ENCODE results near the gene COG3.
A peak's percentile ranks its signal among the peaks of the same experiment; 100 is the strongest.
"Not testable (repeated sequence)": the region's sequence is repeated elsewhere in the genome, so short reads cannot be mapped to it uniquely, and the experiment has no call there.

The COG3 gene

DNA sequence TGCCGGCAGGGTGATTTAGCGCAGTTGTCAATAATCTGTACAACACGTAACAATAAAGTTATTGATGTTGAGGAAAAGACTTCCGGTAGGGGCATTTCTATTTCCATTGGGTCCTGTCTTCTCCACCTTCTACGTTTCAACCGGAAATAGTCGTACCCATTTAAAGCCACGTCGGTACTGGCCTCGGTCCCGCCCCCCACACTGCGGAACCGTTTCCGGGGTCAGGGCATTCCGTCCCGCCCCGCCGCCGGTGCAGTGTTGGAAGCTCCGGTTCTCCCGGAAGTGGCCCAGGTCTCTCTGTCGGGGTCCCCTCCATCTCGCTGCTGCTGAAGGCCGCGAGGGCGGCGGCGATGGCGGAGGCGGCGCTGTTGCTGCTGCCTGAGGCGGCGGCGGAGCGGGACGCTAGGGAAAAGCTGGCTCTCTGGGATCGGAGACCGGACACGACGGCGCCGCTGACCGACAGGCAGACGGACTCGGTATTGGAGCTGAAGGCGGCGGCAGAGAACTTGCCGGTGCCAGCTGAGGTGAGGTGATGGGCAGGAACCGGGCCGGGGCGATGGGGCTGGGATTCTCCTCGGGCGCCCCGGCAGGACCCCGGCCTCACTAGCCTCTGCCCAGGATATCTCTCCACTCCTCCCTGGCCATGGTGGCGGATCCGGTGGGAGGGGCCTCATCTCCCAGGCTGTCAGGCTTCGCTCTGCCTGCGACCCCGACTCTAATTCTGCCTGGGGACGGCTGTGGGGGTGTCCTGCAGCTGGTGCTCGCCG, at the start of gene COG3:
Gene COG3, plus strand, starts transcription at position 253 of the 767 bp plus-strand sequence. Its CDS starts 98 bp downstream, at position 351.
- DNase-seq = peak; percentile 67

DNA sequence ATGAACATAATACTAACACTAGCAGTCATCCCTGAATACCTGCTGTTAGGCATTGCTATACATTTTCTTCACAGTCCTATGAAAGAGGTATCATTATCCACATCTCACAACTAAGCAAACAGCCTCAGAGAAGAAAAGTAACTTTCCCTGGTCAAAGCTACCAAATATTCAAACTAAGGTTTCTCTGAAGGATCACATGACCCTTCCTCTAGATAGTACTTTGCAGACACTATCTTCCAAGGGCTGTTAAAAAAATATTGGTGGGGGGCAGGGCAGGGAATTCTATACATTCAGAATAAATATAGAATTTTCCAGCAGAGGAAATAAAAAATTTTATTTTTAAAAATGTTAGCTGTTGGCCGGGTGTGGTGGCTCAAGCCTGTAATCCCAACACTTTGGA, 49.6 kb upstream of the COG3 start:
- no peak for DNase-seq

GRCh38 chr13:45416516-45417128, 48.1 kb upstream of the COG3 start:
- DNase-seq = no peak

GRCh38 chr13:45417790-45418534, 46.8 kb upstream of the COG3 start, which contains the start of gene SLC25A30:
TSS of gene SLC25A30 (minus strand) at chr13:45418373. CDS start at chr13:45411425, 6,948 bp downstream.
- peak; percentile 5 for DNase-seq

DNA sequence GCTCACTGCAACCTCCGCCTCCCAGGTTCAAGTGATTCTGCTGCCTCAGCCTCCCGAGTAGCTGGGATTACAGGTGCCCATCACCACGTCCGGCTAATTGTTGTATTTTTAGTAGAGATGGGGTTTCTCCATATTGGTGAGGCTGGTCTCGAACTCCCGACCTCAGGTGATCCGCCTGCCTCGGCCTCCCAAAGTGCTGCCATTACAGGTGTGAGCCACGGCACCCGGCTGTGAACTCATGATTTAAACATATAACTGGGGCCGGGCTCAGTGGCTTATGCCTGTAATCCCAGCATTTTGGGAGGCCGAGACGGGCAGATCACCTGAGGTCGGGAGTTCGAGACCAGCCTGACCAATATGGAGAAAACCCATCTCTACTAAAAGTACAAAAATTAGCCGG, 45.4 kb upstream of the COG3 start:
- DNase-seq = not testable (repeated sequence)

DNA sequence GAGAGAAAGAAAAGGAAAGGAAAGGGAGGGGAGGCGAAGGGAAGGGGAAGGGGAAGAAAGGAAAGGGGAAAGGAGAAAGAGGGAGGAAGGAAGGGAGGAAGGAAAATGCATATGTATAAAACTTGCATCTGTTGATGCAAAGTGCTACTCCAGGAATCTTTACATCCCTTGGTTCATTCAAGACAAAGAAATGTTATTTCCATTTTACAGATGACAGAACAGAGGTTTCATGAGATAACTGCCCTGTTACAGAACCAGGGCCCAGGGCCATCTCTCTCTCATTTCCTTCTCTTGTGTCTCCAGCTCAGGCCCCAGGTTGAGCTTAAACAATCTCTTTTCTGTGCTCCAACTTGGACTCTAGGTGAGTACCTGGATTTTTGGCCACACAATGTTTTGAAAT, 44.8 kb upstream of the COG3 start:
- no peak for DNase-seq

DNA sequence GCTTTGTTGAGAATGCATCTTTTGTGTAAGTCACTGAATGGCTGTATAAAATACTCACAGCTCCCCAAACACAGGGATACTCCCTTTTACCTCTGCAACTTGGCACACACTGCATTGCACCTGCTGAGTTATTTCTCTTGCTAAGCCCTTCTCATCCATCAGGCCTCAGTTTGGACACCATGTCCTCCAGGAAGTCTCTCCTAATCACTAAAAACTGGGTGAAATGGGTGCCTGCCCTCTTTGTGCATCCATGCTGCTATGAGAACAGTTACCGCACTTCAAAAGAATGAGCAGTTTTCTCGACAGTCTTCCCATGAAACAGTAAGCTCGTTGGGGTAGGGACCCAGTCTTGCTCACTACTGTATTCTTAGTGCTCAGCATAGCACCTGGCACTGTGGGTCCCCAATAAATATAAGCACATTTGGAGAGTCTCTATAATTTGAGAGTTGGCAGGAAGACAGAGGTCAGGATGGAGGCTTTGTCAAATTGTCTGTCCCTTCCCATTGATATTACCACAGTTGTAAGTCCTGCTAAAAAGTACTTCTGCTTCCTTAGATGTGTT, 41.9 kb upstream of the COG3 start:
- DNase-seq = no peak

DNA sequence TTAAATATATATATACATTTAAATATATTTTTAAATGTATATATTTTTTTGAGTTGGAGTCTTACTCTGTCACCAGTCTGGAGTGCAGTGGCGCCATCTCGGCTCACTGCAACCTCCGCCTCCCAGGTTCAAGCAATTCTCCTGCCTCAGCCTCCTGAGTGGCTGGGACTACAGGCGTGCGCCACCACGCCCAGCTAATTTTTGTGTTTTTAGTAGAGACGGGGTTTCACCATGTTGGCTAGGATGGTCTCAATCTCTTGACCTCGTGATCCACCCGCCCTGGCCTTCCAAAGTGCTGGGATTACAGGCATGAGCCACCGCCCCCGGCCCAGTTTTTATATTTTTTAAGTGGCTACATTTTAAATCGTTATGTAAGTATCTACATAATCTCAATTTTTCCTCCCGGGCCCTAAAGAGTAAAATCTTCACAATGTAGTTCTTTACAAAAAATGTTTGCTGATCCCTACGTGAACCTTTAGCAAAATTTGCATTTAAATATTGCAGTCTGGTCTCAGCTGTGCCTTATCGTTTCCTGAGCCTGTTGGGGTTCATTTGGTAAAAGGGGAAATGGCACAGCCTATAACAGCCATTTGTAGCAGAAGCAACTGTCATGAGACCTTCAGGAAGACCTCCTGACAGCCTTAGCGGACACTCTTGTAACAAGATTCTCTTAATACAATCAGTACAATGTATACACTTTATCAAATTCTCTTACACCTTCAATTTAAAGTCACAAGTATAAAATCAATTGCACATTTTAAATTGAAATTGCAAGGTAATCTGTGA, 38.5 kb upstream of the COG3 start:
- not testable (repeated sequence) for DNase-seq

- no peak for DNase-seq
Observed at GRCh38 chr13:45432737-45433380, 31.9 kb upstream of the COG3 start.

DNA sequence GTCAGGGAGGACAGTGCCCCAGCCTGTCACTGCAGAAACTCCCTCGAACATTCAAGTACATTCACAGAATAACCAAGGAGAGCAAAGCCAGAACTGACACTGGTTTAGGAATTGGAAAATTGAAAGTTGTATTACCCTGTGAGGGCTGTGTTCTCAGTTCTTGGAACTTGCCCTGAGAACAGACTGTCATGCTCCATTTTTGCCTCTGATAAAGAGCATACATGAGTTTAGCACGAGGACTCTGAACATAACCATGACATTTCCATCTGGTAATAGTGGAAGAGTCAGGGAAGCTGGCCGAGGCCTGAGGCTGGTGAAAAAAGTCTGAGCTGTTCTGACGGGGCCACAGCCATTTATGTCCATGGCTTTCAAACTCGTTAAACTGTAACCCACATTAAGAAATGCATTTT, 31.4 kb upstream of the COG3 start:
- DNase-seq = no peak

DNA sequence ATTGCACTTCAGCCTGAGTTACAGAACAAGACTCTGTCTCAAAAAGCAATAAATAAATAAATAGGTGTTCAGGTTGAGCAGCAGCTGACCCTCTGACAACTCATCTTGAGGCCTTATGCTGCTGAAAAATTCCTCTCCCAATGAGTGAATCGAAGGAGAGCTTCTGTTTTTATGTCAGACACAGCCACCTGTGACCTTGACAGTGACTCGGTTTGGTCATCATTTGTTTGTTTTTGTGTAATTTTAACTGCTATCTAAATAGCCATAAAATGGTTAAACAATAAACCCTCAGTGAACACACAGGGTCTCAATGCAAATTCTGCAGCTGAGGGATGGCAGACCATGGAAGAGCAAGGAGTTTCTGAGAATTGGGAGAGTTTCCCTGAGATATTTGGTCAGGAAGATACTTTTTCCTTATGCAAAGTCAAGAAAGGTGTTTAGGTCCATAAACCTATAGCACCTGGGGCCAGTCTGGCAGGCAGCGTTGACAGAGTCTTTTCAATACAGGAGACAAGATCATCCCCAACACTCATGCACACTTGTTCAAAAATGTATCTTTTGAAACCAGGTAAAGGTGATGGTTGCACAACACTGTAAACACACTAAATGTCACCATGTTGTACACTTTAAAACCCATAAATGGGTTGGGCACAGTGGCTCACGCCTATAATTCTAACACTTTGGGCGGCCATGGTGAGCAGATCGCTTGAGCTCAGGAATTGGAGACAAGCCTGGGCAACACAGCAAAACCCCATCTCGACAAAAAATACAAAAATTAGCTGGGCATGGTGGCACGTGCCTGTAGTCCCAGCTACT, 30.0 kb upstream of the COG3 start:
- DNase-seq = no peak

GRCh38 chr13:45436332-45436731, 28.4 kb upstream of the COG3 start:
- DNase-seq = no peak

- DNase-seq = no peak
Observed at GRCh38 chr13:45436953-45437352, 27.8 kb upstream of the COG3 start.

- no peak for DNase-seq
Observed at GRCh38 chr13:45437947-45438346, 26.8 kb upstream of the COG3 start.

- no peak for DNase-seq
Observed at GRCh38 chr13:45439008-45439407, 25.7 kb upstream of the COG3 start.

DNA sequence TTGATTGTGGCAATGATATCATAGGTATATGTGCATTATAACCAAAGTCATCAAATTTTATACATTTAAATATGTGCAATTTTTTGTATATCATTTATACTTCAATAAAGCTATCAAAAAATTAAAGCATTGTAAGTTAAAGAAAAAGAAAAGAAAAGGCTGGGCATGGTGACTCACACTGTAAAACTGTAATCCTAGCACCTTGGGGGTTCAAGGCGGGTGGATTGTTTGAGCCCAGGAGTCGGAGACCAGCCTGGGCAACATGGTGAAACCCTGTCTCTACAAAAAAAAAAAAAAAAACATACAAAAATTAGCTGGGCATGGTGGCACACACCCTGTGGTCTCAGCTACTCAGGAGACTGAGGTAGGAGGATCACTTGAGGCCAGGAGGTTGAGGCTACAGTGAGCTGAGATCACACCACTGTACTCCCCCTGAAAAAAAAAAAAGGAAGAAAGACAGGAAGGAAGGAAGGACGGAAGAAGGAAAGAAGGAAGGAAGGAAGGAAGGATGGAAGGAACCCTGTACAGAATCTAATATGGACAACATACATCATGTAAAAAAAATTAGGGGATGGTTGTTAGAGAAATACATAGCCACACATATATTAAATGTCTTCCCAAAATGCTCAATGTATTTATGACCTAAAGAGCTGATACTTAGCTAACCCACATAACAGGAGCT, 24.8 kb upstream of the COG3 start:
- DNase-seq = no peak

DNA sequence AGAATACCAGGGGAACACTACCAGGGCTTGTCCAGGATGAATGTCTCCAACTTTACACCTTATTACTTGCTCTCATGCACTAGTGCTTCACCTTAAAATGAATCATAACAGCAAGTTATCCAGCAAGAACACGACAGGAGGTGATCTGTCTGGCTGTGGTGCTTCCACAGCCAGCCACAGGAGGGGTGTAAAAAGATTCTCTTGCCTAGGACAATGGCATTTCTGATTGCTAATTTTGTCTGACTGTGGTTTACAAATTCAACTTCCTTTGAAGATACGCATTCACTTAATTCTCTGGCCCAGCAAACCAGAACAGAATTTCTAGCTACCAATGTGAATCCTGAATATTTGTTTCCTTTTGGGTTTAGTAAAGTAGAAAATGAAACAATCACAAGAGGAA, 23.1 kb upstream of the COG3 start:
- DNase-seq = no peak

- DNase-seq = no peak
Observed at GRCh38 chr13:45445053-45445452, 19.7 kb upstream of the COG3 start.

DNA sequence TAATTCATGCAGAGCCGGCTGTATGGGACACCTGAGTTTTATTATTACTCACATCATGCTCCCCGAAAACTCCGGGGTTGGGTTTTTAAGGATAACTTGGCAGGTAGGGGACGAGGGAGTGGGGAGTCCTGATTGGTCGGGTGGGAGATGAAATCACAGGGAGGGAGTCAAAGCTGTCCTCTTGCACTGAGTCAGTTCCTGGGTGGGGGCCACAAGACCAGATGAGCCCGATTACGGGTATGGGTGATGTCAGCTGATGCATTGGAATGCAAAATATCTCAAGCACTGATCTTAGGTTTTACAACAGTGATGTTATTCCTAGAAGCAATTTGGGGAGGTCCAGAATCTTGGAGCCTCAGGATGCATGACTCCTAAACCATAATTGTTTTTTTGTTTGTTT, 18.6 kb upstream of the COG3 start:
- no peak for DNase-seq

DNA sequence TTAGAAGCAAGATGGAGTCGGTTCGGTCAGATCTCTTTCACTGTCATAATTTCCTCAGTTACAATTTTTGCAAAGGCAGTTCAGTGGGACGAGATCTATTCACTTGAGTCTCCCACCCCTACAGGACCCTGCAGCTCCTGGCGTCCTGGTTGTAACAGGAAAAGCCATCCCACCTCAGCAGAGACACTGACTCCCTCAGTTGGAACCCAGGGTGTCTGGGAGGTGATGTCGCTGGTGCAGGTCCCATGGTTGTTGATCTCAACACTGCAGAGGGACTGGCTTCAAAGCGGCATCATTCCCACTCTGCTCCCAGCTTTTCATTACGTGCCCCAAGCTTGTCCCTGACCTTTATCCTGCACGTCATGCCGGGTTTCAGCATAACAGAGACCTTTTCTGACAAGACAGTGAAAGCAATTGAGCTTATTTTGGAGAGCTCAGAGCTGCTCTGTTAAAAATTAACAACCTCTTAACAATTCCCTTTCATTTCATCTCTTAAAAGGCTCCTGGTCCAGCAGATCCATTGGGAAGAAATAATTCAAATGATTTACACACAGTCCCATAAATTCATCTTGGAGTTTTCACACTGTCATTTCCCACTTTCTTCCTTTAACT, 17.6 kb upstream of the COG3 start:
- DNase-seq = no peak

Data from NCI-H510A treated with DMSO at 0.1 percent for 48 hours (cell line).